Psoas muscle (tissue), 8 donors: ENCODE results near the gene THSD8. TPM values are rescaled to one million over a fixed set of nuclear protein-coding genes. Genes with fewer than 3 reads are reported as not detected.

Source experiments
- ATAC-seq, 4 donors: fragments of 200-7000 bp; cut with Tn5 transposase; one replicate each; pipeline ENCODE4 v1.9.1; 2020; ENCODE audit warnings: moderate library complexity in 3 of 4, mild to moderate bottlenecking in 2 of 4
- DNase-seq, 2 donors: peaks; one replicate each; pipeline ENCODE4 v3.0.0-alpha.2; 2020
- H3K27ac ChIP-seq: fragments of 200-600 bp; one replicate; pipeline ENCODE4 v1.8.0; 2022
- H3K27me3 ChIP-seq, 3 donors: fragments of 200-600 bp in 1 of 3; one replicate each; pipeline versions ENCODE4 v1.6.1 to v1.8.0; 2013 to 2022; ENCODE audit warnings: low read length in 2 of 3, mild to moderate bottlenecking in 2 of 3, moderate library complexity in 1 of 3; ENCODE audit not compliant: insufficient read depth in 3 of 3
- H3K36me3 ChIP-seq, 2 donors: fragments of 200-600 bp in 1 of 2; one replicate each; pipeline versions ENCODE4 v1.6.1 to v1.8.0; 2013 to 2022; ENCODE audit warnings: low read depth in 1 of 2, mild to moderate bottlenecking in 1 of 2, moderate library complexity in 1 of 2; ENCODE audit not compliant: insufficient read depth in 1 of 2
- H3K4me1 ChIP-seq: fragments of 200-600 bp; one replicate; pipeline ENCODE4 v1.8.0; 2022
- H3K4me3 ChIP-seq: fragments of 200-600 bp; one replicate; pipeline ENCODE4 v1.8.0; 2022; ENCODE audit warnings: mild to moderate bottlenecking
- H3K9me3 ChIP-seq: fragments of 200-600 bp; one replicate; pipeline ENCODE4 v1.8.0; 2022
- CTCF ChIP-seq: fragments of 200-600 bp; IDR thresholded peaks from one replicate; pipeline ENCODE4 v1.8.0; 2022; ENCODE audit warnings: antibody characterized with exemption
- WGBS, 3 donors: extraction: QIAGEN DNeasy Blood & Tissue Kit; methylation state at CpG; one replicate each; pipeline versions ENCODE4 v1.1.6 to v1.1.7; 2013; 5-methylcytosine and 5-hydroxymethylcytosine counted together
- intact Hi-C, 2 donors: fragments of 100-400 bp; cut with DNase I; formaldehyde crosslinking; loops; one replicate each; pipeline versions ENCODE4 v1.11.0 to v1.14.2; 2022
- polyA plus RNA-seq, 3 donors: library from polyadenylated mRNA; stranded (reverse); fragments of 200-250 nt; gene quantifications; one replicate each; pipeline ENCODE4 v1.2.3, GENCODE V29; 2013
- total RNA-seq, 4 donors: library from RNA; stranded (reverse); fragmentation: NEBNext Ultra II Directional in 2 of 4; extraction: Animal tissue kit (Norgen Biotek cat#: 25700) in 2 of 4; gene quantifications; one replicate each; pipeline versions ENCODE4 v1.2.1 to v1.2.4, GENCODE V29; 2021 to 2023
- donor health status: healthy with polysubstance abuse.
- donor health status: DM: no; HTN: no; CAD: no; lungs with moderate emphysema.
- donor health status: Bipolar disorder and iron deficiency.
- donor health status: healthy.
- donor health status: DM: yes; HTN: yes; CAD: no.
- donor health status: DM: no; HTN: no; CAD: no.
- donor health status: DM: no; HTN: no; CAD: no.
- donor health status: DM: yes; HTN: yes; CAD: no.

Gene THSD8
- total and polyA plus RNA-seq, 7 donors, result 0.92 to 3.2 (median 2.0) TPM

- H3K27ac ChIP-seq, result peak overlapping the region; percentile 99
- DNase-seq (peak; percentile 98), ATAC-seq (peak; percentile 38 to 53 (median 48))
- H3K9me3 ChIP-seq, result no peaks in the 10 kb centered on the region
- H3K27me3 ChIP-seq, result no peaks in the 10 kb centered on the region
- WGBS, 3 donors, result 2 to 3% (median 2%) methylated on average over 44 to 56 of the region's 56 CpGs
- peaks cover 29% of the 10 kb centered on the region for H3K4me1 ChIP-seq
- intact Hi-C loops, result no loop called here
- peak overlapping the region; percentile 99 for H3K4me3 ChIP-seq
- no peak for TF ChIP-seq CTCF
- no peaks in the 10 kb centered on the region for H3K36me3 ChIP-seq
These were observed 11.8 kb upstream of the THSD8 start for GRCh38 chr19:12789904-12790619.

DNA sequence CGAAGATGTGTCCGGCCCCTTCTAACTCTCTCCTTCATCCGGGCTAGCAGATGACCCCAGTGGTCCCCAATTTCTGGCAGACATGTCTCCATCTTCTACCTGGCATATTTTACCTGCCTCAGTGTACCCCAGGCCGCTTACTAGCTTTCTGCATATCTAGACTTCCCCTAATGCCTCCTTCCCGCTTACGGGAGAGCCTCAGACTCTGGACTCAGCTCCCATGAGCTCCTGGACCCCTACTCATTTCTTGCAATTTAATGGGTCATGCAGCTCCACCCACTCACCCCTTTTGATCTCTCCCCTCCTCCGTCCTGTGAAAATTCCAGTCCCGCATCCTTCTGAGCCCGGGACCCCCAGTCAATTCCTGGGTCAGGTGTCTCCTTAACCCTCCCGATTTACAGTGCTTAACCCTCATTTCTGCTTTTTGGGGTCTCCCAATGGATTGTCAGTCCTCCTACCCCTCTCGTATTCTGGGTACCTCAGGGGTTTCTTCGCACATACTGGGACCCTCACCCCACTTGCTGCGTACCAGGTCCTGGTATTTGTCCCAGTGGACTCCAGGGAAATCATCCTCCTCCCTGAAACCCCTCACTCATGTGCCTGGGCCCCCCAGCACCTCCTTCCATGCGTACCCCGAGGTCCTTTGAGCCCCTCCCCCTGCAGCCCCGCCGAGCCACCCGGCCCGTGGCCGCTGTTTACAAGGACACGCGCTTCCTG is 11.1 kb upstream of the THSD8 start:
- Histone ChIP-seq H3K4me1 (peaks cover 28% of the 10 kb centered on the region), H3K27ac (peak overlapping the region; percentile 99), H3K4me3 (peak overlapping the region; percentile 99), H3K36me3 (no peaks in the 10 kb centered on the region), H3K9me3 (no peaks in the 10 kb centered on the region), H3K27me3 (no peaks in the 10 kb centered on the region)
- WGBS, 3 donors, result 6 to 12% (median 6%) methylated on average over 22 of the region's 22 CpGs
- TF ChIP-seq CTCF, result no peak
- intact Hi-C loops, result no loop called here
- ATAC-seq, result no peak
- DNase-seq, result peak in 1 of 2 donors; percentile 20

DNA sequence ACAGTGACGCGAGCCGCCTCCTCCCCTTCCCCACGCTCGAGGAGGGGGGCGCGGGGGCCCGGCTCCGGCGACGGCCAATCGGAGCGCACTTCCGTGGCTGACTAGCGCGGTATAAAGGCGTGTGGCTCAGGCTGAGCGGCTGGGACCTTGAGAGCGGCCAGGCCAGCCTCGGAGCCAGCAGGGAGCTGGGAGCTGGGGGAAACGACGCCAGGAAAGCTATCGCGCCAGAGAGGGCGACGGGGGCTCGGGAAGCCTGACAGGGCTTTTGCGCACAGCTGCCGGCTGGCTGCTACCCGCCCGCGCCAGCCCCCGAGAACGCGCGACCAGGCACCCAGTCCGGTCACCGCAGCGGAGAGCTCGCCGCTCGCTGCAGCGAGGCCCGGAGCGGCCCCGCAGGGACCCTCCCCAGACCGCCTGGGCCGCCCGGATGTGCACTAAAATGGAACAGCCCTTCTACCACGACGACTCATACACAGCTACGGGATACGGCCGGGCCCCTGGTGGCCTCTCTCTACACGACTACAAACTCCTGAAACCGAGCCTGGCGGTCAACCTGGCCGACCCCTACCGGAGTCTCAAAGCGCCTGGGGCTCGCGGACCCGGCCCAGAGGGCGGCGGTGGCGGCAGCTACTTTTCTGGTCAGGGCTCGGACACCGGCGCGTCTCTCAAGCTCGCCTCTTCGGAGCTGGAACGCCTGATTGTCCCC is 10.4 kb upstream of the THSD8 start, which contains the start of gene JUNB:
TSS of gene JUNB (plus strand) at position 142 of the 706 bp plus-strand sequence. CDS start at position 428, 286 bp downstream.
- DNase-seq (peak; percentile 98 to 99), ATAC-seq (peak; percentile 65 to 75 (median 66))
- WGBS, 3 donors, result 0% methylated on average over 64 to 73 of the region's 73 CpGs
- H3K36me3 ChIP-seq, result no peaks in the 10 kb centered on the region
- no peaks in the 10 kb centered on the region for H3K27me3 ChIP-seq
- no peaks in the 10 kb centered on the region for H3K9me3 ChIP-seq
- peak within 1 kb of the TSS; percentile 99 for H3K4me3 ChIP-seq
- no peak for TF ChIP-seq CTCF
- intact Hi-C loops, result no loop called here
- peak within 1 kb of the TSS; percentile 99 for H3K27ac ChIP-seq
- H3K4me1 ChIP-seq, result peaks cover 28% of the 10 kb centered on the region

GRCh38 chr19:12792051-12792852 is 9.6 kb upstream of the THSD8 start:
- no peaks in the 10 kb centered on the region for H3K27me3 ChIP-seq
- peak; percentile 3 to 27 (median 16) for ATAC-seq
- H3K9me3 ChIP-seq, result no peaks in the 10 kb centered on the region
- TF ChIP-seq CTCF, result no peak
- peak; percentile 75 to 88 for DNase-seq
- H3K36me3 ChIP-seq, result no peaks in the 10 kb centered on the region
- peak overlapping the region; percentile 99 for H3K27ac ChIP-seq
- intact Hi-C loops, result no loop called here
- 0% methylated on average over 73 to 84 of the region's 84 CpGs for WGBS, 3 donors
- H3K4me1 ChIP-seq, result peaks cover 28% of the 10 kb centered on the region
- H3K4me3 ChIP-seq, result peak overlapping the region; percentile 99
